A549 treated with DMSO at 1 μM for 4 hours (cell line): Measurements from ENCODE around the gene MNAT1. TPM values are rescaled to one million over a fixed set of nuclear protein-coding genes. Genes with fewer than 3 reads are reported as not detected.

Experiments
- total RNA-seq: library from RNA; stranded (reverse); fragments of 200-300 nt; extraction: Qiagen RNA extraction; gene quantifications from 5 replicates; pipeline ENCODE4 v1.2.3, GENCODE V29; 2022; ENCODE audit warnings: low read depth

Gene MNAT1
- 39.6 to 47.8 TPM (median 43.4 TPM) in 5 replicates for total RNA-seq

GRCh38 chr14:60734465-60735242 lies at the start of gene MNAT1:
Gene MNAT1, plus strand, starts transcription at chr14:60734761. Its CDS starts 102 bp downstream, at chr14:60734863.

GRCh38 chr14:60723907-60724618 lies 10.5 kb upstream of the MNAT1 start, which contains the start of gene SIX4:
Gene SIX4, minus strand, starts transcription at chr14:60724351. Its CDS starts 277 bp downstream, at chr14:60724074.

GRCh38 chr14:60980811-60981632 lies 246.5 kb downstream of the MNAT1 start, which contains the start of the genes SLC38A6 and TRMT5:
Gene SLC38A6, plus strand, starts transcription at chr14:60981245. Its CDS starts 33 bp downstream, at chr14:60981278.
Gene TRMT5, minus strand, starts transcription at chr14:60981079. Its CDS starts 106 bp downstream, at chr14:60980973.

Other genes starting within 250 kb of the MNAT1 start
- not detected in 5 replicates for gene C14orf39, start 248.7 kb upstream of the MNAT1 start, total RNA-seq
- not detected in 5 replicates for gene SIX6, start 225.6 kb upstream of the MNAT1 start, total RNA-seq
- 7.3 to 9.8 TPM (median 9.1 TPM) in 5 replicates for gene SIX1, start 85.3 kb upstream of the MNAT1 start, total RNA-seq
- 2.5 to 4.6 TPM (median 3.9 TPM) in 5 replicates for gene SIX4, start 10.4 kb upstream of the MNAT1 start, total RNA-seq
- 14.4 to 19.3 TPM (median 16.4 TPM) in 5 replicates for gene TRMT5, start 246.3 kb downstream of the MNAT1 start, total RNA-seq
- gene SLC38A6, start 246.5 kb downstream of the MNAT1 start, total RNA-seq, result 17.5 to 24.0 TPM (median 23.3 TPM) in 5 replicates